ENCODE results near the gene NFYC.

Gene NFYC

DNA sequence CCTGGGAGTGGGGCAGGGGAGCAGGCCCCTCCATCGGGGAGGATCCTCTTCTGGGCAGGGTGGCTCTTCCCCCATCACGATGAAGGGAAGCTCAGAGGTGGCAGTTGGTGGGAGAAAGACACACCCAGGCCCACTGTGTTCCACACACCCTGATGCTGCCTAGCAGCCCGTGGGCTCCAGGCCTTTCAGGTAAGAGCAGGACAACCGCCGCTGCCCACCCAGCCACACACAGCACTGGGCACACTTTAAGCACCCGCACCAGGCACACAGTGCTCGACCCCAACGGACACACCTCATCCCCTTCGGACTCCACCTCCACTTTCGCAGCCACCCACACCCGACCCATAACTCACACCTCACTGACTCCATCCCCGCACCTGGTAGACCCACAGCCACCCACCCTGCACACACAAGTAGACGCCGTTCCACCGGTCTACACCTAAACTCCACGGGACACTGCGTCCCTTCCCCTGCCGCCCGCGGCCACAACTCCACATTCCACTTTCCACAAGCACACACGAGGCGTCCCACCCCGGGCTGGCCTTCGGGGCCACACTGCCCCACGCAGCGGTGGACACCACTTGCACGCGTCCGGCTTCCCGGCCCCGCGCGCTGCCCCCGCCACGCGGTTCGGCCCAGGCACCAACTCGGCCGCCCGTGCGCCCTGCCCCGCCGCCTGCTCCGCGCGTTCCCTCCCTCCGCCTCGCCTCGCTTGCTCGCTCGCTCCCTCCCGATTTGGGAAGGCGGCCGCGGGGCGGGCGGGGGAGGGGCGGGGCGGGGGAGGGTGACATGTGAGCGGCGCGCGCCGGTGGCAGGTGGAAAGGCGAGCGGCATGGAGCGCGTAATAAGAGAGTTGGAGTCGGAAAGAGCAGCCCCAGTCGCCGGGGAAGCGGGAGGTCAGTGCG is 91.7 kb downstream of the NFYC start, which contains the start of gene KCNQ4:
TSS of gene KCNQ4 (plus strand) at position 787 of the 905 bp plus-strand sequence. CDS start 307 bp downstream, outside the sequence.
- peak; percentile 41 for DNase-seq

- DNase-seq: no peak
Measured at GRCh38 chr1:40784141-40784770, 92.8 kb downstream of the NFYC start.

GRCh38 chr1:40784771-40785151 is 93.3 kb downstream of the NFYC start:
- no peak for DNase-seq

- no peak for DNase-seq
Measured at GRCh38 chr1:40785446-40785845, 93.9 kb downstream of the NFYC start.

DNA sequence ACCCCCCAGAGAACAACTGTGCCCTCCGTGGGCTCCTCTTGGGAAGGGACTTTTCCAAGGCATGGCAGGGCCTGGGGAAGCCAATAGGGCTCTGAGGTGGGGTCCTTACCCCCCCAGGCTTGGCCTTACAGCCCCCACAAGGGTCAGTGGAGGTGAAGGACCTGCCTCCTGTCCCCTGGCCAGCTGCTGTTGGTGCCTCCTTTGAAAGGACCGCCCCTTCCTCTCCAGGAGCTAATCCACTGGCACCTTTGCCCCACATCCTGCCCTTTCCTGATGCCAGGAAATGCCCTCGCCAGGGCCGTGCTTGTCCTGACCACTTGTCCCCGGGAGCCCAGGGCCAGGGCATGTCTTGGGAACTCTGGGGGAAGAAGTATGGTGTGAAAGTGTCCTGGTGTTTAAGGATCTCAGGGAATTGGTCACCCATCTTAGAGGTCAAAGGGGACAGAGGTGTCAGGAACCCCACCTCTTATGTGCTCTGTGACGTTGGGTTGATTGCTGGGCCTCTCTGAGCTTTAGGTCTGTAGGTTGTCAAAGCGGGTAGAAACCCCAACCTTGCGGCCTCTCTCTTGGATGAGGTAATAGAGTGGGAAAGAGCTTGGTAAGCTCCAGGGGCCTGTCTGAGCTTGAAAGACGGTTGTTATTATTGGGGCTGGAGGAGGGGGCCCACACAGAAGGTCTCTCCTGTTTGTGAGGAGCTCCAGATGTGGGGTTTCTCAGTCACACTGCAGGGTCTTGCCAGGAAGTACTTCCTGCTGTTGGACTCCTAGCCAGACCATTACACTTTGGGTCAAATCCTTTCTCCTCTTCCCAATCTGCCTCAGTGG is 94.9 kb downstream of the NFYC start:
- DNase-seq: no peak

- no peak for DNase-seq
Measured at GRCh38 chr1:40786995-40787705, 95.6 kb downstream of the NFYC start.

- no peak for DNase-seq
Measured at GRCh38 chr1:40787737-40788560, 96.4 kb downstream of the NFYC start.

GRCh38 chr1:40788561-40789341 is 97.2 kb downstream of the NFYC start:
- DNase-seq: no peak

DNA sequence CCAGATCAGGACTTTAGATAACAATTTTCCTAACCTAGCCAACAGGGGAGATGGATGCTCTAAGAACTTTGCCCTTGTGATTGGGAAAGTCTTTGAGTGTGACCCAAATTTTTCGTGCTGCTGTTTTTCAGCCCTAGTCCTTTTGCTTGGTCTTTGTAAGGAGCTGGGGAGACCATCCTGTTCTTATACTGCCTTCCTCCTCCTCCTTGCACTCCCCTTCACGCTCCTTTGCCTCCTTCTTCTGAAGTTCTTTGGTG is 97.8 kb downstream of the NFYC start:
- no peak for DNase-seq

DNA sequence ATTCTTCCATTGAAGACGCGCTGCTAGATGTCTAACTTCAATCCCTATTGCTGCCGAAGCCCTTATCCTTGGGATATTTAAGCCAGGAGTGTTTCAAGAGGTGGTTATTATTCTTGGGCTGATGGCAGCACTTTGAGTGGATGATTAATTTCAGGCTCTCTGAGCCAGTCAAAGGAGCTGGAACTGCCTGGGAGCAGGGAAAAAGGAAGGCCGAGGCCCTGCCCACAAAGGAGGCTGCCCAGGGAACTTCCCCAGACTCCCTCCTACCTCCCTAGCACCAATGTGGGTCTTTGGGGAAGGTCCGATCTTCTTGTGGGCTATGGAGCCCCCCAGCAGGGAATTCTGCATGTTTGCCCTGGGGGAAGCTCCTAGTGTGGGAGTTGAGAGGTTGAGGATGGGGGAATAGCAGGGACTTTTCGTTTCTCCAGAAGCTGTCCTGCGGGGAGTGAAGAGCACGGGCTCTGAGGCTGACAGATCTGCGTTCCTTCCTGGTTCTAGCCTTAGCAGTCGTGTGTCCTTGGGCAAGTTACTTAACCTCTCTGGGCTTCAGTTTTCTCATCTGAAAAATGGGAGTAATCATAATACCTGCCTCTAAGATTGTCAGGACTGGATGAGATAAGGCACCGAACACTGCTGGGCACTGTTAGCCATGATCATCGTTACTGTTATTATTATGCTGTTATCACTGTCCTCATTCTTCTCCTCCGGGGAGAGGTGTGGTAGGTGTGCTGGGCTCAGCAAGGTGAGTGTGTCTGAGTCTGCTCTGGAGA is 98.3 kb downstream of the NFYC start:
- no peak for DNase-seq

GRCh38 chr1:40792036-40792435 is 100.5 kb downstream of the NFYC start:
- DNase-seq: no peak

DNA sequence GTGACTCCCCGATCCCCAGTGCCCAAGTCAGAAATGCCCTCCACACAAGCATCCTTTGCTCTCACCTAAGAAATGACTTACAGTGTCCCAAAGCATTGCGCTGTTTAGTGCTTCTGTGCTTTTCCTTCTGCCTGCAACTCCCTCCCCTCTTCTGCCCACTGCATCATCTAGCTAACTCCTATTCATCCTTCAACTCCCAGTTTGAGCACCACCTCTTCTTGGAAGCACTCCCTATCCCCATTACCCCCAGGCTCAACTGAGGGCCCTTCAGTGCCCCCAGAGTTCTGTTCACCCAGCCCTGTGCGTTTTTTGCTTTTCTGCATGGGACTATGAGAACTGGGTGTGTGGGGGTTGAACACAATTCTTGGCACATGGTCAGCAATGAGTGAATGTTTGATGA is 102.1 kb downstream of the NFYC start:
- DNase-seq: no peak

- DNase-seq: no peak
Measured at GRCh38 chr1:40794048-40794447, 102.5 kb downstream of the NFYC start.

DNA sequence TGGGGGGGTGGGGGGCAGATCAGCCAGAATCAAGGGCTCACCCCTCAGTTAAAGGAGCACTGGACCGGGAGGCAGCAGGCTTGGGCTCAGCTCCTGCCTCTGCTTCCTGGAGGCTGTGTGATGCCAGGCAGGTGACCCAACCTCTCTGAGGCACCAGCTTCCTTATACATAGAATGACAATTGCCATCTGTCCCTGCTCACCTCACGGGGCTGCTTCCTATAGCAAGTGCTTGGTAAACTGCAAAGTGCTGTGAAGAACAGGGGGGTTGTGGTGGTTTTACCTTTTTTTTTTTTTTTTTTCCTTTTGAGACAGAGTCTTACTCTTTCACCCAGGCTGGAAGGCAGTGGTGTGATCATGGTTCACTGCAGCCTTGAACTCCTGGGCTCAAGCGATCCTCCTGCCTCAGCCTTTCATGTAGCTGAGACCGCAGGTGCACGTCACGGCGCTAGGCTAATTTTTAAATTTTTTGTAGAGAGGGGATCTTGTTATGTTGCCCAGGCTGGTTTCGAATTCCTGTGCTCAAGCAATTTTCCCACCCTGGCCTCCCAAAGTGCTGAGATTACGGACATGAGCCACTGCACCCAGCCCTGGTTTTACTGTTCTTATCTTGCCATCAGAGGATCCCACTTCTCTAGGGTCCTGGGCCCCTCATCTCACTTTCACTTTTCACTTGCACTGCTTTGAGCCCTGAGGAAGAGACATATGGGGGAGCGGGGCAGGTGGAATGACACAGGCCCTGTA is 103.6 kb downstream of the NFYC start:
- DNase-seq: no peak

DNA sequence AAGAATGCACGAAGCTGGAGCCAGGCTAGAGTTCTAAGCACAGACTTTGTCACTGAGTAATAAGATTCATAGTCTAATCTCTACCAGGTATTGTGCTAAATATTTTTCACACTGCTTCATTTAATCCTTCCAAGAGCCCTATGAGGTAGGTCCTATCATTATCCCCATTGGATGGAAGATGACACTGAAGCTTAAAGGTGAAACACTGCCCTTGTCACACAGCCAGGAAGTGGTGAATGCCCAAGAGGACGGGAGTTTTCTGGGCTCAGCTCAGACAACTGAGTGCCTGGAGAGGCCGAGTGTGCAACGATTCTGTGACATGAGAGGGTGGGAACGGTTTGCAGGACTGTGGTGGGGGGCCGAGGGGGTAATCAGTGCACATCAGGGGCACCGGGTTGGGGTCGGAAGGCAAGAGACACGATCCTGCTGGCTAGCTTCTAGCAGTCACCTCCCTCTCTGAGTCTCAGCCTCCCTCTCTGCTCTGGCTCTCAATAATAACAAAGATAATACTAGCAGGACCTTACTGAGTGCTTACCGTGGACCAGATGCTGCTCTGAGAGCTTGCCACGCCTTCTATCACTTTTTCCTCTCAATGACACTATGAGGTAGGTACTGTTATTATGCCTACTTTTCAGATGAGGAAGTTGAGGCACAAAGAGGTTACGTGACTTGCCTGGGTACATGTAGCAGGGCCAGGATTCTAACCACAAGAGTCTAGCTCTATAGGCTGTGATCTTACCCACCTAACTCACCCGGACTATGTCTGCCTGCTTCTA is 104.5 kb downstream of the NFYC start:
- no peak for DNase-seq

- DNase-seq: no peak
Measured at GRCh38 chr1:40796939-40797667, 105.6 kb downstream of the NFYC start.

- no peak for DNase-seq
Measured at GRCh38 chr1:40797668-40798010, 106.1 kb downstream of the NFYC start.
